Endothelial cell of umbilical vein (primary cell): ENCODE results near the gene IRX3. TPM values are rescaled to one million over a fixed set of nuclear protein-coding genes. Genes with fewer than 3 reads are reported as not detected.

Experiments used
- Bru-seq: library from RNA; stranded (reverse); fragments of 400-500 nt; gene quantifications from one replicate; lab custom pipeline; 2021; lab: Mats Ljungman, UMichigan
- BruChase-seq, 2 experiments: library from RNA; stranded (reverse); fragments of 400-500 nt; gene quantifications; one replicate each; lab custom pipeline; 2021; lab: Mats Ljungman, UMichigan
- BruUV-seq: library from RNA; stranded (reverse); fragments of 400-500 nt; replicated peaks from 2 replicates; lab custom pipeline; 2021; lab: Mats Ljungman, UMichigan
- CTCF ChIA-PET: fragments of 300-600, 350-600 bp; sonication (Branson Sonifier 250); formaldehyde crosslinking; loops from one replicate; lab custom pipeline; 2021; ENCODE audit warnings: antibody characterized with exemption, inconsistent platforms; lab: Charles Lee
- POLR2A ChIA-PET: fragments of 300-600, 350-600 bp; sonication (Branson Sonifier 250); formaldehyde crosslinking; loops from one replicate; lab custom pipeline; 2021; ENCODE audit warnings: antibody characterized with exemption, inconsistent platforms; lab: Charles Lee
- DNase-seq: peaks from one replicate; pipeline ENCODE4 v3.0.0-alpha.2; 2011; ENCODE audit warnings: low read depth, low spot score
- FAIRE-seq: peaks from 2 replicates; lab custom pipeline; 2011; peaks lifted over from hg19 to GRCh38; lab: Jason Lieb, UNC
- H2AFZ ChIP-seq: 2 replicates; pipeline ENCODE4 v1.6.0; 2012; ENCODE audit warnings: low read depth, low read length, control low read depth, inconsistent platforms
- H3K27ac ChIP-seq: 2 replicates; pipeline ENCODE4 v1.5.1; 2011; ENCODE audit warnings: low read depth, mild to moderate bottlenecking, control low read depth, low read length, moderate library complexity; ENCODE audit not compliant: insufficient read depth
- H3K27me3 ChIP-seq, 2 experiments: 2 replicates each; pipeline versions ENCODE4 v1.6.0 to v1.6.1; 2011; ENCODE audit warnings: low read length in 2 of 2, mixed read lengths in 1 of 2; ENCODE audit not compliant: control insufficient read depth in 2 of 2, insufficient read depth in 2 of 2
- H3K36me3 ChIP-seq, 2 experiments: 2 replicates in 1 of 2; 3 replicates in 1 of 2; pipeline ENCODE4 v1.5.1; 2011; ENCODE audit warnings: low read length in 2 of 2, mild to moderate bottlenecking in 1 of 2, moderate library complexity in 1 of 2; ENCODE audit not compliant: control insufficient read depth in 2 of 2, insufficient read depth in 2 of 2; ENCODE audit errors: extremely low read depth in 1 of 2
- H3K4me1 ChIP-seq: 3 replicates; pipeline ENCODE4 v1.5.1; 2011; ENCODE audit warnings: mild to moderate bottlenecking, low read length; ENCODE audit not compliant: control insufficient read depth, insufficient read depth; ENCODE audit errors: extremely low read depth
- H3K4me2 ChIP-seq: 2 replicates; pipeline ENCODE4 v1.6.1; 2011; ENCODE audit warnings: low read length, control low read depth, mixed read lengths; ENCODE audit not compliant: insufficient read depth
- H3K4me3 ChIP-seq, 3 experiments: fragments of 200-600 bp in 1 of 3; sonication (generic), shearing (Covaris generic) in 1 of 3; replicated peaks in 1 of 3; 2 replicates each; pipeline ENCODE4 v1.5.1; 2011 to 2016; ENCODE audit warnings: control low read depth in 3 of 3, low read length in 3 of 3, mild to moderate bottlenecking in 2 of 3, inconsistent platforms in 1 of 3, low read depth in 1 of 3, moderate library complexity in 1 of 3; ENCODE audit not compliant: insufficient read depth in 1 of 3
- H3K79me2 ChIP-seq: 2 replicates; pipeline ENCODE4 v1.6.0; 2012; ENCODE audit warnings: low read length, inconsistent platforms; ENCODE audit not compliant: control insufficient read depth, insufficient read depth
- H3K9ac ChIP-seq: replicated peaks from 2 replicates; pipeline ENCODE3; 2011; ENCODE audit warnings: low read length, control low read depth; ENCODE audit not compliant: insufficient read depth; ENCODE audit errors: extremely low read depth
- H3K9me1 ChIP-seq: replicated peaks from 3 replicates; pipeline ENCODE4 v1.6.0; 2011; ENCODE audit warnings: mild to moderate bottlenecking, low read length; ENCODE audit not compliant: control insufficient read depth, insufficient read depth; ENCODE audit errors: extremely low read depth
- H3K9me3 ChIP-seq: replicated peaks from 2 replicates; pipeline ENCODE4 v1.5.1; 2012; ENCODE audit warnings: low read length, inconsistent platforms; ENCODE audit not compliant: control insufficient read depth, insufficient read depth
- H4K20me1 ChIP-seq: replicated peaks from 2 replicates; pipeline ENCODE3; 2011; ENCODE audit warnings: mild to moderate bottlenecking, low read length; ENCODE audit not compliant: control insufficient read depth, insufficient read depth; ENCODE audit errors: extremely low read depth
- EZH2 ChIP-seq: IDR thresholded peaks from 2 replicates; pipeline ENCODE4 v1.6.1; 2012; ENCODE audit warnings: borderline replicate concordance, low read depth, mild to moderate bottlenecking, moderate library complexity, low read length, inconsistent platforms; ENCODE audit not compliant: severe bottlenecking
- FOS ChIP-seq: IDR thresholded peaks from 2 replicates; pipeline ENCODE4 v1.6.1; 2011; ENCODE audit warnings: mild to moderate bottlenecking, low read length, moderate library complexity, borderline replicate concordance; ENCODE audit not compliant: insufficient read depth
- JUN ChIP-seq: IDR thresholded peaks from 2 replicates; pipeline ENCODE4 v1.6.1; 2011; ENCODE audit warnings: borderline replicate concordance, low read depth; ENCODE audit not compliant: insufficient read length, insufficient read depth
- MAX ChIP-seq: IDR thresholded peaks from 2 replicates; pipeline ENCODE4 v1.6.1; 2011; ENCODE audit not compliant: insufficient read depth, insufficient read length
- MYC ChIP-seq: IDR thresholded peaks from one replicate; pipeline ENCODE4 v1.6.1; 2011; ENCODE audit warnings: mild to moderate bottlenecking, low read depth, low read length
- POLR2A ChIP-seq: IDR thresholded peaks from 2 replicates; pipeline ENCODE4 v1.6.1; 2012; ENCODE audit warnings: low read depth, mild to moderate bottlenecking, control low read depth, low read length
- dilution Hi-C: fragments of 300-500 bp; cut with MboI; formaldehyde crosslinking; loops from one replicate; pipeline ENCODE4 v1.15.0; 2019; ENCODE audit warnings: low sequenced_read_pairs; ENCODE audit not compliant: extremely low pct_ligation_motif_present
- intact Hi-C: fragments of 100-400 bp; cut with micrococcal nuclease; formaldehyde crosslinking; loops from one replicate; pipeline ENCODE4 v1.10.0; 2022
- long read RNA-seq: library from polyadenylated mRNA; stranded (forward); transcript quantifications from one replicate; pipeline ENCODE4 v2.0.0, GENCODE V29; 2021
- polyA minus RNA-seq, 3 experiments: library from RNA; depleted of rRNA, polyadenylated mRNA; stranded (reverse); fragments of >200 nt; gene quantifications; 1 replicate in 1 of 3; 2 replicates in 2 of 3; pipeline ENCODE4 v1.2.3, GENCODE V29; 2011
- polyA plus RNA-seq, 4 experiments: library from polyadenylated mRNA; depleted of rRNA in 3 of 4; stranded (reverse) in 3 of 4; unstranded in 1 of 4; fragments of >200 nt; gene quantifications; 2 replicates each; pipeline versions ENCODE4 v1.2.1 to v1.2.3, GENCODE V29; 2011 to 2012; ENCODE audit warnings: missing spikeins in 1 of 4
- total RNA-seq: library from RNA; stranded (reverse); gene quantifications from 2 replicates; pipeline ENCODE4 v1.2.3, GENCODE V29; 2021

The IRX3 gene
- total RNA-seq = not detected in 2 replicates
- polyA plus RNA-seq = not detected in 2 replicates
- polyA plus RNA-seq (2011; cell fraction: cytosol; rRNA removed) = not detected in 2 replicates
- not detected in 2 replicates for polyA plus RNA-seq (2011; cell fraction: nucleus; rRNA removed)
- not detected in 2 replicates for polyA plus RNA-seq (2012)
- not detected in 2 replicates for polyA minus RNA-seq
- polyA minus RNA-seq (2011; cell fraction: cytosol; rRNA and poly(A)+ RNA removed) = 17.4 TPM
- not detected in 2 replicates for polyA minus RNA-seq (2011; cell fraction: nucleus; rRNA and poly(A)+ RNA removed)
- Bru-seq, nascent RNA = not detected
- not detected for BruChase-seq, experiment 1, labeled RNA remaining after a 6-hour chase
- BruChase-seq, experiment 2, labeled RNA remaining after a 2-hour chase = not detected
- long read RNA-seq = 0 reads

DNA sequence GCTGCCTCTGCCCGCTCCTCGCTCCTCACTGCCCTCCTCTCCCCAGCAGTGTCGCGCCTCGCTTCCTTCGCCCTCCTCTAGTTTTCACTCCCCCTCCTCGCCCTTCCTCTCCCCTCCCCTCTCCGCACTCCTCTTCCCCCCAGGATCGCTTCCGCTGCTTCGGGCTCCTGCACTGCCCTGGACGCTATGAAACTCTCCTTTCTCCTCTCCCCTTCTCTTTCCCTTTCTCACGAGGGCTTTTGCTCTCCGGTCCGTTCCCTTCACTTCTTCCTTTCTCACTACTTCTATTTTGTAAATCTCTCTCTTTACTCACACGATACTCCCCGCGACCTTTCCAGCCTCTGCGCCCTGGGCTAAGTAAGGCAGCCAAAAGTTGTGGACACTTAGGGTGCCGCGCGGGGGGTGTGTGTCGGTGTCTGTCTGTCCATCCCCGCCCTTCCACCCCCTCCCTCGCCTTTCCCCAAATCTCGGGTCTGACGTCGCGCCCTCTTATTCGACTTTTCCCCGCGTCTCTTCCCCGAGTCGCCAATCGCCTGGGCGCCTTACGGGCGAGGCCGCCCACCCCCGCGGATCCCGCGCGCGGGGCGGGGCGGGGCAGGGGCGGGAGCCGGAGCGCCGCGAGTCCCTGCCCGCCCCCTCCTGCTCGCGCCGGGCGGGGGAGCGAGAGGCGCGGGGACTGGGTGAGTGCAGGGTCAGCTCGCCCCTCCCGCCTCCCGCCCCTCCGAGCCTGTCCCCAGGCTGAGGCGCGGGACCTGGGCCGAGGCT is at the start of gene IRX3:
TSS of gene IRX3 (minus strand) at position 422 of the 765 bp plus-strand sequence. CDS start 737 bp downstream, outside the sequence.
- H3K79me2 ChIP-seq = no peaks in the 10 kb centered on the region
- intact Hi-C loops = loop anchor here (1.0 to 2.0 kb wide), 2 partner anchors 645 to 736 kb away; no protein-coding TSS in a partner anchor
- H3K36me3 ChIP-seq = no peaks in the 10 kb centered on the region
- no peaks in the 10 kb centered on the region for H3K9me3 ChIP-seq
- DNase-seq (peak; percentile 22), FAIRE-seq (no peak)
- H3K9me1 ChIP-seq = no peaks in the 10 kb centered on the region
- H3K4me1 ChIP-seq = peaks cover 8% of the 10 kb centered on the region
- peaks cover 76 to 94% of the 10 kb centered on the region in 2 experiments for H3K27me3 ChIP-seq
- TF ChIP-seq MAX = no peak
- TF ChIP-seq EZH2 = peak; percentile 19
- no TSS peak for BruUV-seq
- H4K20me1 ChIP-seq = no peaks in the 10 kb centered on the region
- H3K9ac ChIP-seq = no peak within 1 kb of the TSS
- no peak within 1 kb of the TSS for H3K27ac ChIP-seq
- ChIA-PET CTCF (no interaction called here), POLR2A (interaction anchor here (0.6 kb wide), 1 partner anchor 30 kb away, joined by 3 read pairs; no protein-coding TSS in a partner anchor)
- dilution Hi-C loops = no loop called here
- H3K4me3 ChIP-seq = peak within 1 kb of the TSS; percentile 37 to 50 (median 42)
- H2AFZ ChIP-seq = peak within 1 kb of the TSS; percentile 79
- peak within 1 kb of the TSS; percentile 79 for H3K4me2 ChIP-seq

DNA sequence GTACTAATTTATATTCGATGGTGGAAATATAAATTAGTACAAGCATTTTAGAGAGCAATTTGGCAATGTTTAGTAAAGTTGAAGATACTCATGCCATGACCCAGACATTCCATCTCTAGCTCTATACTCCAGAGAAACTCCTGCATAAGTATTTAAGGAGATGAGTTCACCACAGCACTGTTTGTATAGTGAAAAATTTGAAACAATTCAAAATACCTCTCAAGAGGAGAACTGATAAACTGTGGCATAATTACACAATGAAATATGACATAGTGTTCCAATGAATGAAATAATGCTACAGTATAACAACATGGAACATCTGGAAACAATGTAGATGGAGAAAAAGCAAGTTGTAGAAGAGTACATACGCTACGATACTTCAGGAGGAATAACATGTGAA is 48.6 kb upstream of the IRX3 start:
- no peak overlapping the region for H3K4me2 ChIP-seq
- H3K4me1 ChIP-seq = no peaks in the 10 kb centered on the region
- H3K9me3 ChIP-seq = no peaks in the 10 kb centered on the region
- no peaks in the 10 kb centered on the region for H3K79me2 ChIP-seq
- ChIA-PET POLR2A (no interaction called here), CTCF (no interaction called here)
- no peak overlapping the region for H3K4me3 ChIP-seq
- FAIRE-seq (no peak), DNase-seq (no peak)
- H4K20me1 ChIP-seq = no peaks in the 10 kb centered on the region
- H3K9me1 ChIP-seq = no peaks in the 10 kb centered on the region
- no peaks in the 10 kb centered on the region for H3K36me3 ChIP-seq
- H2AFZ ChIP-seq = no peak overlapping the region
- TF ChIP-seq POLR2A (no peak), JUN (no peak), EZH2 (no peak), MYC (no peak), MAX (no peak), FOS (no peak)
- no peak overlapping the region for H3K9ac ChIP-seq
- H3K27ac ChIP-seq = no peak overlapping the region
- H3K27me3 ChIP-seq = no peaks in the 10 kb centered on the region
- intact Hi-C loops (no loop called here), dilution Hi-C loops (no loop called here)
- no TSS peak for BruUV-seq
